ENCODE measurements around the gene ASTN2.

Gene ASTN2

GRCh38 chr9:116468793-116469527 lies 945.9 kb downstream of the ASTN2 start:
- no peak for ATAC-seq (replicated peaks; ENCODE audit: extremely low read depth, poor library complexity, severe bottlenecking)
- DNase-seq (ENCODE audit: low spot score in 2 of 2), result no peak
- Mint-ChIP-seq H3K27me3 (no peaks in the 10 kb centered on the region), H3K27ac (ENCODE audit: low read depth) (no peak overlapping the region), H3K4me3 (no peak overlapping the region), H3K36me3 (ENCODE audit: insufficient read depth) (peaks cover 2% of the 10 kb centered on the region), H3K4me1 (no peaks in the 10 kb centered on the region), H3K9me3 (no peaks in the 10 kb centered on the region)

GRCh38 chr9:116468369-116468768 lies 946.5 kb downstream of the ASTN2 start:
- Mint-ChIP-seq H3K9me3 (no peaks in the 10 kb centered on the region), H3K27ac (ENCODE audit: low read depth) (no peak overlapping the region), H3K27me3 (no peaks in the 10 kb centered on the region), H3K36me3 (ENCODE audit: insufficient read depth) (peaks cover 2% of the 10 kb centered on the region), H3K4me3 (no peak overlapping the region), H3K4me1 (no peaks in the 10 kb centered on the region)
- no peak for DNase-seq (ENCODE audit: low spot score in 2 of 2)
- ATAC-seq (replicated peaks; ENCODE audit: extremely low read depth, poor library complexity, severe bottlenecking), result no peak

- Mint-ChIP-seq H3K9me3 (no peaks in the 10 kb centered on the region), H3K27me3 (no peaks in the 10 kb centered on the region), H3K4me3 (no peak overlapping the region), H3K27ac (ENCODE audit: low read depth) (no peak overlapping the region), H3K4me1 (no peaks in the 10 kb centered on the region), H3K36me3 (ENCODE audit: insufficient read depth) (peaks cover 2% of the 10 kb centered on the region)
- DNase-seq (ENCODE audit: low spot score in 2 of 2) (no peak), ATAC-seq (replicated peaks; ENCODE audit: extremely low read depth, poor library complexity, severe bottlenecking) (no peak)
Observed at GRCh38 chr9:116467740-116468351, 947.0 kb downstream of the ASTN2 start.

GRCh38 chr9:116466271-116467235 lies 948.3 kb downstream of the ASTN2 start:
- H3K27me3 Mint-ChIP-seq, result no peaks in the 10 kb centered on the region
- DNase-seq (ENCODE audit: low spot score in 2 of 2) (no peak), ATAC-seq (replicated peaks; ENCODE audit: extremely low read depth, poor library complexity, severe bottlenecking) (no peak)
- H3K27ac Mint-ChIP-seq (ENCODE audit: low read depth), result no peak overlapping the region
- H3K36me3 Mint-ChIP-seq (ENCODE audit: insufficient read depth), result peaks cover 2% of the 10 kb centered on the region
- H3K4me1 Mint-ChIP-seq, result no peaks in the 10 kb centered on the region
- H3K9me3 Mint-ChIP-seq, result no peaks in the 10 kb centered on the region
- no peak overlapping the region for H3K4me3 Mint-ChIP-seq

GRCh38 chr9:116465576-116466270 lies 949.1 kb downstream of the ASTN2 start:
- ATAC-seq (replicated peaks; ENCODE audit: extremely low read depth, poor library complexity, severe bottlenecking) (no peak), DNase-seq (ENCODE audit: low spot score in 2 of 2) (no peak)
- Mint-ChIP-seq H3K27me3 (no peaks in the 10 kb centered on the region), H3K9me3 (no peaks in the 10 kb centered on the region), H3K4me1 (no peaks in the 10 kb centered on the region), H3K4me3 (no peak overlapping the region), H3K27ac (ENCODE audit: low read depth) (no peak overlapping the region), H3K36me3 (ENCODE audit: insufficient read depth) (peaks cover 2% of the 10 kb centered on the region)

DNA sequence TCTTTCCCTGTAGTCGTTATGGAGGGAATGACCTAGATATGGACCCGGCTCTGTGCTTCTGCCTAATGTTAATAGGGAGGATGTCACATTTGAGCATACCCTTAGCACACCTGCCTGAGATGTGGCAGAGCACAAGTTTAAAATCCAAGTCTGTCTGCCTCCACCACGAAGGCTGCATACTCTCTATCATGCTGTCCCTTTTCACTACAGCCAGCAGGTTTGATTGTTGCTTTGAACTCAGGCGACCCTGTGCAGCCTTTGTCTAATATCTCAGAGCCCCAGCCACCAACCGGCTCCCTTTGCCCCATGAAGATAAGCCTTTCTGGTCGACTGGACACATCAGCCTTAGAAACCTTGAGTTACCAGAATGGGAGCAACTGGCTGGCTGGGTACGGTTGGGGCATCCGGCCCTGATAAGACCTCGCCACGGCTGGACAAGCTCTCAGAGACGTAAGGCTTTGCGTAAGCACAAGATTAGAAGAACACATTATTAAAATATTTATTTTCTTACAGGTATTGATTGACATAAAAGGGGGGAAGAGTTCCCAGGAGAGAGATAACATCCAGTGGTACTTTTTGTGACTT lies 949.8 kb downstream of the ASTN2 start:
- Mint-ChIP-seq H3K4me1 (no peaks in the 10 kb centered on the region), H3K4me3 (no peak overlapping the region), H3K27me3 (no peaks in the 10 kb centered on the region), H3K27ac (ENCODE audit: low read depth) (no peak overlapping the region), H3K36me3 (ENCODE audit: insufficient read depth) (peaks cover 2% of the 10 kb centered on the region), H3K9me3 (no peaks in the 10 kb centered on the region)
- ATAC-seq (replicated peaks; ENCODE audit: extremely low read depth, poor library complexity, severe bottlenecking) (no peak), DNase-seq (ENCODE audit: low spot score in 2 of 2) (no peak)

GRCh38 chr9:116464423-116464822 lies 950.4 kb downstream of the ASTN2 start:
- H3K27ac Mint-ChIP-seq (ENCODE audit: low read depth), result no peak overlapping the region
- DNase-seq (ENCODE audit: low spot score in 2 of 2) (no peak), ATAC-seq (replicated peaks; ENCODE audit: extremely low read depth, poor library complexity, severe bottlenecking) (no peak)
- no peaks in the 10 kb centered on the region for H3K4me1 Mint-ChIP-seq
- peaks cover 2% of the 10 kb centered on the region for H3K36me3 Mint-ChIP-seq (ENCODE audit: insufficient read depth)
- H3K27me3 Mint-ChIP-seq, result no peaks in the 10 kb centered on the region
- H3K9me3 Mint-ChIP-seq, result no peaks in the 10 kb centered on the region
- H3K4me3 Mint-ChIP-seq, result no peak overlapping the region

GRCh38 chr9:116461632-116462031 lies 953.2 kb downstream of the ASTN2 start:
- Mint-ChIP-seq H3K27ac (ENCODE audit: low read depth) (no peak overlapping the region), H3K4me1 (no peaks in the 10 kb centered on the region), H3K9me3 (peaks cover 7% of the 10 kb centered on the region), H3K36me3 (ENCODE audit: insufficient read depth) (no peaks in the 10 kb centered on the region), H3K27me3 (no peaks in the 10 kb centered on the region), H3K4me3 (no peak overlapping the region)
- ATAC-seq (replicated peaks; ENCODE audit: extremely low read depth, poor library complexity, severe bottlenecking) (no peak), DNase-seq (ENCODE audit: low spot score in 2 of 2) (no peak)

- Mint-ChIP-seq H3K9me3 (peaks cover 14% of the 10 kb centered on the region), H3K27me3 (no peaks in the 10 kb centered on the region), H3K4me3 (no peak overlapping the region)
Observed at GRCh38 chr9:116460026-116460425, 954.8 kb downstream of the ASTN2 start.

GRCh38 chr9:116459576-116459975 lies 955.3 kb downstream of the ASTN2 start:
- DNase-seq (ENCODE audit: low spot score in 2 of 2) (no peak), ATAC-seq (replicated peaks; ENCODE audit: extremely low read depth, poor library complexity, severe bottlenecking) (no peak)
- no peaks in the 10 kb centered on the region for H3K36me3 Mint-ChIP-seq (ENCODE audit: insufficient read depth)
- no peaks in the 10 kb centered on the region for H3K4me1 Mint-ChIP-seq
- no peak overlapping the region for H3K27ac Mint-ChIP-seq (ENCODE audit: low read depth)
- H3K27me3 Mint-ChIP-seq, result no peaks in the 10 kb centered on the region
- H3K9me3 Mint-ChIP-seq, result peaks cover 14% of the 10 kb centered on the region
- no peak overlapping the region for H3K4me3 Mint-ChIP-seq

More at GRCh38 chr9:116460026-116460425, 954.8 kb downstream of the ASTN2 start:
- Mint-ChIP-seq H3K27ac (ENCODE audit: low read depth) (no peak overlapping the region), H3K4me1 (no peaks in the 10 kb centered on the region), H3K36me3 (ENCODE audit: insufficient read depth) (no peaks in the 10 kb centered on the region)
- no peak for DNase-seq (ENCODE audit: low spot score in 2 of 2)
- ATAC-seq (replicated peaks; ENCODE audit: extremely low read depth, poor library complexity, severe bottlenecking), result no peak

- ATAC-seq (replicated peaks; ENCODE audit: extremely low read depth, poor library complexity, severe bottlenecking) (no peak), DNase-seq (ENCODE audit: low spot score in 2 of 2) (no peak)
- H3K9me3 Mint-ChIP-seq, result peaks cover 14% of the 10 kb centered on the region
- no peak overlapping the region for H3K27ac Mint-ChIP-seq (ENCODE audit: low read depth)
- H3K4me1 Mint-ChIP-seq, result no peaks in the 10 kb centered on the region
- H3K27me3 Mint-ChIP-seq, result no peaks in the 10 kb centered on the region
- no peak overlapping the region for H3K4me3 Mint-ChIP-seq
- H3K36me3 Mint-ChIP-seq (ENCODE audit: insufficient read depth), result no peaks in the 10 kb centered on the region
Observed at GRCh38 chr9:116456490-116457088, 958.3 kb downstream of the ASTN2 start.

Data from central memory CD8-positive, alpha-beta T cell (primary cell).